Ovary (tissue), 9 donors: ENCODE measurements around the gene CALB2. TPM values are rescaled to one million over a fixed set of nuclear protein-coding genes. Genes with fewer than 3 reads are reported as not detected.

Experiments used
- DNase-seq, 5 donors: peaks; one replicate each; pipeline ENCODE4 v3.0.0-alpha.2; 2019 to 2020
- H3K27ac ChIP-seq, 2 donors: fragments of 200-600 bp; one replicate each; pipeline versions ENCODE4 v1.5.1 to v1.8.0; 2019 to 2022
- H3K27me3 ChIP-seq: fragments of 200-600 bp; one replicate; pipeline ENCODE4 v1.8.0; 2022
- H3K36me3 ChIP-seq: fragments of 200-600 bp; sonication (generic); one replicate; pipeline ENCODE4 v1.5.1; 2019
- H3K4me1 ChIP-seq: one replicate; pipeline ENCODE4 v1.8.1; 2013; ENCODE audit warnings: mild to moderate bottlenecking, moderate library complexity; ENCODE audit not compliant: insufficient read depth
- H3K4me3 ChIP-seq: fragments of 200-600 bp; sonication (generic); one replicate; pipeline ENCODE4 v1.5.1; 2017
- H3K9me3 ChIP-seq, 2 donors: fragments of 200-600 bp in 1 of 2; sonication (generic) in 1 of 2; one replicate each; pipeline versions ENCODE4 v1.5.1 to v1.8.1; 2013 to 2019; ENCODE audit warnings: mild to moderate bottlenecking in 1 of 2, moderate library complexity in 1 of 2
- EP300 ChIP-seq: sonication (generic); formaldehyde crosslinking; IDR thresholded peaks from one replicate; pipeline ENCODE4 v1.6.1; 2017; ENCODE audit warnings: antibody characterized with exemption
- POLR2A ChIP-seq: fragments of 450-650 bp; IDR thresholded peaks from one replicate; pipeline ENCODE4 v1.6.1; 2017; ENCODE audit warnings: antibody characterized with exemption, mild to moderate bottlenecking, moderate library complexity
- WGBS, 3 donors: extraction: QIAGEN DNeasy Blood & Tissue Kit in 1 of 3; methylation state at CpG; one replicate each; pipeline versions ENCODE4 v1.1.5 to v1.1.7; 2013 to 2017; 5-methylcytosine and 5-hydroxymethylcytosine counted together
- intact Hi-C, 4 donors: fragments of 100-400 bp; cut with DNase I; formaldehyde crosslinking; loops; one replicate each; pipeline versions ENCODE4 v1.11.0 to v1.15.1; 2022 to 2023
- polyA plus RNA-seq, 2 donors: library from polyadenylated mRNA; stranded (reverse); fragments of 200-250 nt in 1 of 2; fragments of 350-450 nt in 1 of 2; fragmentation: Illumina TruSeq in 1 of 2; extraction: RNeasy Lipid Tissue Mini Kit (QIAGEN cat#74804) in 1 of 2; gene quantifications; one replicate each; pipeline ENCODE4 v1.2.3, GENCODE V29; 2013 to 2014
- total RNA-seq, 7 donors: library from RNA; depleted of rRNA in 2 of 7; stranded (reverse); fragments of >200 nt in 2 of 7; fragmentation: NEBNext Ultra II Directional in 3 of 7; extraction: Animal tissue kit (Norgen Biotek cat#: 25700) in 3 of 7; gene quantifications; one replicate each; pipeline versions ENCODE4 v1.1.0 to v1.2.4, GENCODE V29; 2016 to 2023
- TF ChIP-seq, protein P1 (sequence below), 3 donors: fragments of 450-650 bp in 2 of 3; fragments of 200-600 bp in 1 of 3; IDR thresholded peaks; one replicate each; pipeline versions ENCODE4 v1.5.1 to v1.8.0; 2016 to 2022; ENCODE audit warnings: antibody characterized with exemption in 3 of 3, mild to moderate bottlenecking in 1 of 3
- donor health status: DM: no; HTN: no; CAD: no; lungs with moderate emphysema.
- donor health status: DM: no; HTN: no; CAD: no.
- donor health status: Bipolar disorder and iron deficiency.
- donor health status: DM: yes; HTN: yes; CAD: no.
- donor health status: DM: no; HTN: no; CAD: no.
- donor health status: DM: yes; HTN: yes; CAD: no.

CALB2 gene
- total and polyA plus RNA-seq, 9 donors, result 1.7 to 176 (median 5.2) TPM

DNA sequence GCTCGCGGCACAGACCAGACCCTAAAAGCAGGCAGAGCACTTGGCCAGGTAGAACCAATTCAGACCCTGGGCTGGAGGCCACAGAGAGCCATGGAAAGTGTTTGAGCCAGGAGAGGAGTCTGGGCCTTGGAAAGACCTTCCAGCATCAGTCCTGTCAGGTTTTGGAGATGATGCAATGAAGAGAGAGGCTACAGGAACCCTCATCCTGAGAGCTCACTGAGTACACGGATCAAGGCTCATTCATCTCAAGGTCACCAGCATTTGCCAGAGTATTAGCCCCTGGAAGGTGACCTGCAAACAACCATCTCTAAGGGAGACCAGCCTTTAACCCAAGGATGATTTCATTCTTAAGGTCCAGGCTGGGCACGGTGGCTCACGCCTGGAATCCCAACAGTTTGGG, 55.5 kb downstream of the CALB2 start:
- WGBS, 3 donors, result 74 to 82% (median 78%) methylated on average over 5 of the region's 5 CpGs
- TF ChIP-seq EP300 (no peak), POLR2A (no peak)
- TF ChIP-seq, protein P1, sequence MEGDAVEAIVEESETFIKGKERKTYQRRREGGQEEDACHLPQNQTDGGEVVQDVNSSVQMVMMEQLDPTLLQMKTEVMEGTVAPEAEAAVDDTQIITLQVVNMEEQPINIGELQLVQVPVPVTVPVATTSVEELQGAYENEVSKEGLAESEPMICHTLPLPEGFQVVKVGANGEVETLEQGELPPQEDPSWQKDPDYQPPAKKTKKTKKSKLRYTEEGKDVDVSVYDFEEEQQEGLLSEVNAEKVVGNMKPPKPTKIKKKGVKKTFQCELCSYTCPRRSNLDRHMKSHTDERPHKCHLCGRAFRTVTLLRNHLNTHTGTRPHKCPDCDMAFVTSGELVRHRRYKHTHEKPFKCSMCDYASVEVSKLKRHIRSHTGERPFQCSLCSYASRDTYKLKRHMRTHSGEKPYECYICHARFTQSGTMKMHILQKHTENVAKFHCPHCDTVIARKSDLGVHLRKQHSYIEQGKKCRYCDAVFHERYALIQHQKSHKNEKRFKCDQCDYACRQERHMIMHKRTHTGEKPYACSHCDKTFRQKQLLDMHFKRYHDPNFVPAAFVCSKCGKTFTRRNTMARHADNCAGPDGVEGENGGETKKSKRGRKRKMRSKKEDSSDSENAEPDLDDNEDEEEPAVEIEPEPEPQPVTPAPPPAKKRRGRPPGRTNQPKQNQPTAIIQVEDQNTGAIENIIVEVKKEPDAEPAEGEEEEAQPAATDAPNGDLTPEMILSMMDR (IDR thresholded peaks at IDR 0.05), result no peak
- H3K4me1 ChIP-seq, result peaks cover under 1% of the 10 kb centered on the region
- intact Hi-C loops, result loop anchor here in 3 of 4 donors (5.0 to 10.0 kb wide), 2 partner anchors 88 to 201 kb away; no protein-coding TSS in a partner anchor
- no peak for DNase-seq
- no peak overlapping the region for H3K27ac ChIP-seq
- no peaks in the 10 kb centered on the region for H3K9me3 ChIP-seq
- no peaks in the 10 kb centered on the region for H3K36me3 ChIP-seq
- no peak overlapping the region for H3K4me3 ChIP-seq
- no peaks in the 10 kb centered on the region for H3K27me3 ChIP-seq

DNA sequence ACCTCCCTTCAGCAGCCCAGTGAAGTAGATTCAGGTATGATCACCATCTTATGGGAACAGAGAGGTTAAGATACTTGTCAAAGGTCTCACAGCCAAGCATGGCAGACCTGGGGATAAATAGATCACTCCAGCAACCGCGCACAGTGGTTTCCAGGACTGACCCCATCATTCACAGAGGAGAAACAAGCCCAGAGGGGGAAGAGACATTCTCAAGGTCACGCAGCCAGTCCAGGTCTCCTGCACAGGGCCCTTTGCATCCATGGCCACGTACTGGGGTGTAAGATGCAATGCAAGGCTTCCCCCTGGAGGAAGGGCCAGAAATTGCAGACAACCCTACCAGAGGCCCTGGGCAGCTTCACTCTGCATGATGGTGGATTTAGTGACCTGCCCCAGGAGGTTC, 63.4 kb downstream of the CALB2 start:
- no peaks in the 10 kb centered on the region for H3K36me3 ChIP-seq
- 43 to 58% (median 49%) methylated on average over 4 of the region's 4 CpGs for WGBS, 3 donors
- intact Hi-C loops, result no loop called here
- no peak overlapping the region for H3K27ac ChIP-seq
- no peaks in the 10 kb centered on the region for H3K27me3 ChIP-seq
- no peaks in the 10 kb centered on the region for H3K4me1 ChIP-seq
- TF ChIP-seq, protein P1 (IDR thresholded peaks at IDR 0.05), result no peak
- TF ChIP-seq EP300, result no peak
- no peak for TF ChIP-seq POLR2A
- no peaks in the 10 kb centered on the region for H3K9me3 ChIP-seq
- H3K4me3 ChIP-seq, result no peak overlapping the region
- DNase-seq, result no peak

DNA sequence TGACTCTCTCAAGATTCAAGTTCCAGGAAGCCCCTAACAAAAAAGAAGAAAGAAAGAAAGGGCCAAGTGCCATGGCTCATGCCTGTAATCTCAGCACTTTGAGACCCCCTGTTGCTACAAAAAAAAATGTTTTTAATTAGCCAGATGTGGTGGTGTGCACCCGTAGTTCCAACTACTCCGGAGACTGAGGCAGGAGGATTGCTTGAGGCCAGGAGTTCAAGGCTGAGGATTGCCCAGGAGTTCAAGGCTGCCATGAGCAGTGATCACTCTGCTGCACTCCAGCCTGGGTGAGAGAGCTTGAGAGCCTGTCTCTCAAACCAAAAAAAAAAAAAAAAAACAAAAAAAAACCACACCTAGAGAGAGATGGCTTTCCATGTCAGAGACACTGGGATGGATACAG, 64.5 kb downstream of the CALB2 start:
- intact Hi-C loops, result no loop called here

DNA sequence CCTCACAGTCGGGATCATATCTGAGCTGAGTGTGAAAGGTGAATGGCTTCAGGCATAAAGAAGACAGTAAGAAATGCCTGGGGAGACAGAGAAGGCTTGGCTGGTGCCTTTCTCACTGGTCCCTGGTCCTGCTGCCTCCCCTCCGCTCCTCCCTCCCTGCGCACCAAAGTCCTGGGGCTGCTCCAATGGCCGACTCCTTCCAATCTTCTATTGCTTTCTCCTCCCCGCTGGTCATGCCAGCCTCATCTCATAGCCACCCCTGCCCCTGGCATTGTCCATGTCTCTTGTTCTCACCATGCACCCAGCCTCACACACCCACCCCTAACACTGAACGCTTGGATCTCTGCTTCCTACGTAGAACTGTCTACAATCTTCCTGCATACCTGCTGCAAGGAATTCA, 65.3 kb downstream of the CALB2 start:
- H3K4me3 ChIP-seq, result no peak overlapping the region
- H3K9me3 ChIP-seq, result no peaks in the 10 kb centered on the region
- no peaks in the 10 kb centered on the region for H3K27me3 ChIP-seq
- no peaks in the 10 kb centered on the region for H3K36me3 ChIP-seq
- H3K4me1 ChIP-seq, result no peaks in the 10 kb centered on the region
- WGBS, 3 donors, result 65 to 83% (median 75%) methylated on average over 7 of the region's 7 CpGs
- H3K27ac ChIP-seq, result no peak overlapping the region
- TF ChIP-seq, protein P1 (IDR thresholded peaks at IDR 0.05), result no peak
- no peak for TF ChIP-seq POLR2A
- intact Hi-C loops, result no loop called here
- DNase-seq, result no peak

More for the DNA sequence above, 64.5 kb downstream of the CALB2 start:
- H3K4me1 ChIP-seq, result no peaks in the 10 kb centered on the region
- no peaks in the 10 kb centered on the region for H3K9me3 ChIP-seq
- no peak overlapping the region for H3K4me3 ChIP-seq
- TF ChIP-seq POLR2A, result no peak
- TF ChIP-seq, protein P1 (IDR thresholded peaks at IDR 0.05), result no peak
- H3K27ac ChIP-seq, result no peak overlapping the region
- DNase-seq, result no peak
- WGBS, 3 donors, result 29 to 33% (median 30%) methylated on average over 2 of the region's 2 CpGs
- no peaks in the 10 kb centered on the region for H3K27me3 ChIP-seq
- no peaks in the 10 kb centered on the region for H3K36me3 ChIP-seq

- H3K27ac ChIP-seq, result no peak overlapping the region
- no peaks in the 10 kb centered on the region for H3K27me3 ChIP-seq
- WGBS, 3 donors, result 61 to 64% (median 61%) methylated on average over 6 of the region's 6 CpGs
- no peaks in the 10 kb centered on the region for H3K36me3 ChIP-seq
- TF ChIP-seq, protein P1 (IDR thresholded peaks at IDR 0.05), result no peak
- TF ChIP-seq EP300 (no peak), POLR2A (no peak)
- no peak for DNase-seq
- H3K4me1 ChIP-seq, result no peaks in the 10 kb centered on the region
- intact Hi-C loops, result no loop called here
- no peaks in the 10 kb centered on the region for H3K9me3 ChIP-seq
- no peak overlapping the region for H3K4me3 ChIP-seq
These were observed 66.1 kb downstream of the CALB2 start for GRCh38 chr16:71424626-71425025.
